HepG2 (cell line): Measurements from ENCODE around the gene ISG20L2. TPM values are rescaled to one million over a fixed set of nuclear protein-coding genes. Genes with fewer than 3 reads are reported as not detected.

Experiments used
- ATAC-seq: fragments of 200-7000 bp; cut with Tn5 transposase; 3 replicates; pipeline ENCODE4 v1.9.1; 2020; ENCODE audit warnings: mild to moderate bottlenecking, moderate library complexity
- BruUV-seq: library from RNA; stranded (reverse); fragments of 400-500 nt; replicated peaks from 2 replicates; lab custom pipeline; 2021; lab: Mats Ljungman, UMichigan
- CTCF ChIA-PET: fragments of 300-600 bp; formaldehyde crosslinking; extraction: SDS; loops from one replicate; lab custom pipeline; 2021; ENCODE audit warnings: low total read pairs, inconsistent platforms, low intra/inter-chr PET ratio; lab: Yijun Ruan, JAX
- POLR2A ChIA-PET: fragments of 350-600 bp; sonication (Branson Sonifier 250); formaldehyde crosslinking; loops from one replicate; lab custom pipeline; 2020; ENCODE audit warnings: antibody characterized with exemption, inconsistent platforms; lab: Yijun Ruan, JAX
- DNase-seq: peaks from one replicate; pipeline ENCODE4 v3.0.0-alpha.2; 2015; ENCODE audit warnings: low spot score
- FAIRE-seq: peaks from 3 replicates; lab custom pipeline; 2011; peaks lifted over from hg19 to GRCh38; lab: Jason Lieb, UNC
- H2AFZ ChIP-seq: one replicate; pipeline ENCODE4 v1.6.1; 2011; ENCODE audit warnings: low read length, inconsistent platforms
- H3K27ac ChIP-seq: fragments of 300-600 bp; 3 replicates; pipeline ENCODE4 v1.8.0; 2011; ENCODE audit warnings: mixed run types, mild to moderate bottlenecking, mixed read lengths, low read length, inconsistent platforms; ENCODE audit not compliant: insufficient read depth; ENCODE audit errors: extremely low read length
- H3K27me3 ChIP-seq, 2 experiments: fragments of 200-600 bp in 1 of 2; 2 replicates in 1 of 2; 3 replicates in 1 of 2; pipeline versions ENCODE4 v1.6.0 to v1.8.0; 2011; ENCODE audit warnings: low read length in 2 of 2, mild to moderate bottlenecking in 2 of 2, moderate library complexity in 2 of 2, inconsistent platforms in 1 of 2; ENCODE audit not compliant: insufficient read depth in 2 of 2, control insufficient read depth in 1 of 2
- H3K36me3 ChIP-seq, 2 experiments: fragments of 200-600 bp in 1 of 2; replicated peaks in 1 of 2; 2 replicates in 1 of 2; 3 replicates in 1 of 2; pipeline versions ENCODE4 v1.5.1 to v1.8.0; 2011; ENCODE audit warnings: low read length in 2 of 2, inconsistent platforms in 1 of 2; ENCODE audit not compliant: insufficient read depth in 2 of 2, control insufficient read depth in 1 of 2
- H3K4me1 ChIP-seq: 2 replicates; pipeline ENCODE4 v1.5.1; 2012; ENCODE audit warnings: low read length, inconsistent platforms; ENCODE audit not compliant: insufficient read depth
- H3K4me2 ChIP-seq: 2 replicates; pipeline ENCODE4 v1.6.0; 2011; ENCODE audit warnings: low read depth, low read length, inconsistent platforms
- H3K4me3 ChIP-seq, 3 experiments: fragments of 200-600 bp in 1 of 3; sonication (generic), shearing (Covaris generic) in 1 of 3; replicated peaks in 1 of 3; 2 replicates each; pipeline ENCODE4 v1.5.1; 2011 to 2016; ENCODE audit warnings: low read length in 3 of 3, inconsistent platforms in 2 of 3, low read depth in 2 of 3, mild to moderate bottlenecking in 2 of 3, control low read depth in 1 of 3, mixed read lengths in 1 of 3; ENCODE audit not compliant: insufficient read depth in 1 of 3
- H3K79me2 ChIP-seq: one replicate; pipeline ENCODE4 v1.6.1; 2011; ENCODE audit warnings: low read length, inconsistent platforms; ENCODE audit not compliant: insufficient read depth
- H3K9ac ChIP-seq: 2 replicates; pipeline ENCODE4 v1.6.0; 2011; ENCODE audit warnings: mild to moderate bottlenecking, low read depth, low read length, inconsistent platforms; ENCODE audit not compliant: insufficient read depth
- H3K9me3 ChIP-seq: 2 replicates; pipeline ENCODE4 v1.5.1; 2012; ENCODE audit warnings: mild to moderate bottlenecking, low read length
- H4K20me1 ChIP-seq: 2 replicates; pipeline ENCODE4 v1.6.0; 2011; ENCODE audit warnings: inconsistent platforms, mild to moderate bottlenecking, low read length, moderate library complexity; ENCODE audit not compliant: insufficient read depth
- GABPA ChIP-seq, 2 experiments: IDR thresholded peaks; 2 replicates each; pipeline ENCODE4 v1.6.1; 2011 to 2016; ENCODE audit warnings: low read depth in 2 of 2, low read length in 1 of 2, missing biosample characterization in 1 of 2, missing genetic modification characterization in 1 of 2
- KLF9 ChIP-seq: IDR thresholded peaks from 2 replicates; pipeline ENCODE4 v1.6.1; 2016; ENCODE audit warnings: low read depth
- MAF1 ChIP-seq: sonication (generic); formaldehyde crosslinking; IDR thresholded peaks from 2 replicates; pipeline ENCODE4 v1.5.0; 2020; ENCODE audit warnings: missing genetic modification reagents, borderline replicate concordance
- MAZ ChIP-seq, 2 experiments: sonication (generic) in 1 of 2; formaldehyde crosslinking in 1 of 2; IDR thresholded peaks; 2 replicates each; pipeline versions ENCODE4 v1.5.0 to v1.6.1; 2012 to 2020; ENCODE audit warnings: low read depth in 2 of 2, mild to moderate bottlenecking in 2 of 2, borderline replicate concordance in 1 of 2, improper control_type of control experiment in 1 of 2, low read length in 1 of 2, missing genetic modification reagents in 1 of 2, moderate library complexity in 1 of 2
- REL ChIP-seq: sonication (generic); formaldehyde crosslinking; conservative IDR thresholded peaks from 2 replicates; pipeline ENCODE4 v1.8.0; 2022; ENCODE audit warnings: mild to moderate bottlenecking, missing genetic modification reagents, moderate library complexity
- TEAD3 ChIP-seq: optimal IDR thresholded peaks from 2 replicates; pipeline ENCODE3; 2016; ENCODE audit warnings: borderline replicate concordance
- ZNF451 ChIP-seq: sonication (generic); formaldehyde crosslinking; IDR thresholded peaks from 2 replicates; pipeline ENCODE4 v1.5.0; 2020; ENCODE audit warnings: mild to moderate bottlenecking, missing genetic modification reagents
- ZNF703 ChIP-seq: sonication (generic); formaldehyde crosslinking; IDR thresholded peaks from 2 replicates; pipeline ENCODE4 v1.5.1; 2020; ENCODE audit warnings: missing genetic modification reagents, mild to moderate bottlenecking, moderate library complexity, borderline replicate concordance
- WGBS: methylation state at CpG from one replicate; pipeline ENCODE4 v1.1.6; 2017; ENCODE audit warnings: low lambda C conversion rate; 5-methylcytosine and 5-hydroxymethylcytosine counted together
- in situ Hi-C: cut with HindIII; loops from 2 replicates; pipeline ENCODE4 v1.10.0; 2017; ENCODE audit warnings: low pct_unique_long_range_greater_than_20kb; ENCODE audit not compliant: extremely low pct_ligation_motif_present
- intact Hi-C: fragments of 100-400 bp; cut with micrococcal nuclease; formaldehyde crosslinking; loops from one replicate; pipeline ENCODE4 v1.10.0; 2022; ENCODE audit not compliant: unreplicated experiment
- polyA plus RNA-seq, 8 experiments: library from polyadenylated mRNA; depleted of rRNA in 3 of 8; stranded (reverse) in 7 of 8; unstranded in 1 of 8; fragments of >200 nt; fragmentation: Illumina TruSeq in 4 of 8; extraction: Trizol in 4 of 8; gene quantifications; 2 replicates each; pipeline versions ENCODE4 v1.2.1 to v1.2.3, GENCODE V29; 2011 to 2016; ENCODE audit warnings: low read depth in 4 of 8, missing spikeins in 1 of 8, mixed read lengths in 1 of 8; ENCODE audit not compliant: insufficient read depth in 1 of 8
- total RNA-seq, 5 experiments: library from RNA; depleted of rRNA; stranded (reverse); fragments of >200 nt; fragmentation: Illumina TruSeq; extraction: Trizol; gene quantifications; 2 replicates each; pipeline ENCODE4 v1.2.3, GENCODE V29; 2016; ENCODE audit warnings: low read depth in 1 of 5
- TF ChIP-seq, protein P1 (sequence below), 2 experiments: sonication (generic) in 1 of 2; formaldehyde crosslinking in 1 of 2; IDR thresholded peaks; 2 replicates each; pipeline versions ENCODE4 v1.4.0 to v1.6.1; 2018 to 2020; ENCODE audit warnings: missing genetic modification reagents in 2 of 2, borderline replicate concordance in 1 of 2, low read depth in 1 of 2, mild to moderate bottlenecking in 1 of 2, missing biosample characterization in 1 of 2
- TF ChIP-seq, protein P2 (sequence below): sonication (generic); formaldehyde crosslinking; IDR thresholded peaks from 2 replicates; pipeline ENCODE4 v1.5.1; 2020; ENCODE audit warnings: missing genetic modification reagents, mild to moderate bottlenecking, borderline replicate concordance
- TF ChIP-seq, protein P3 (sequence below): IDR thresholded peaks from 2 replicates; pipeline ENCODE4 v1.6.1; 2012; ENCODE audit warnings: inconsistent platforms
- TF ChIP-seq, protein P4 (sequence below): sonication (generic); formaldehyde crosslinking; IDR thresholded peaks from 2 replicates; pipeline ENCODE4 v1.5.0; 2020; ENCODE audit warnings: missing genetic modification reagents

Gene ISG20L2
- total and polyA plus RNA-seq, 2 of the 13 experiments (the other 11 are each of a cell fraction or from before 2014, with no cell fraction given) = 19.8 to 21.3 TPM

DNA sequence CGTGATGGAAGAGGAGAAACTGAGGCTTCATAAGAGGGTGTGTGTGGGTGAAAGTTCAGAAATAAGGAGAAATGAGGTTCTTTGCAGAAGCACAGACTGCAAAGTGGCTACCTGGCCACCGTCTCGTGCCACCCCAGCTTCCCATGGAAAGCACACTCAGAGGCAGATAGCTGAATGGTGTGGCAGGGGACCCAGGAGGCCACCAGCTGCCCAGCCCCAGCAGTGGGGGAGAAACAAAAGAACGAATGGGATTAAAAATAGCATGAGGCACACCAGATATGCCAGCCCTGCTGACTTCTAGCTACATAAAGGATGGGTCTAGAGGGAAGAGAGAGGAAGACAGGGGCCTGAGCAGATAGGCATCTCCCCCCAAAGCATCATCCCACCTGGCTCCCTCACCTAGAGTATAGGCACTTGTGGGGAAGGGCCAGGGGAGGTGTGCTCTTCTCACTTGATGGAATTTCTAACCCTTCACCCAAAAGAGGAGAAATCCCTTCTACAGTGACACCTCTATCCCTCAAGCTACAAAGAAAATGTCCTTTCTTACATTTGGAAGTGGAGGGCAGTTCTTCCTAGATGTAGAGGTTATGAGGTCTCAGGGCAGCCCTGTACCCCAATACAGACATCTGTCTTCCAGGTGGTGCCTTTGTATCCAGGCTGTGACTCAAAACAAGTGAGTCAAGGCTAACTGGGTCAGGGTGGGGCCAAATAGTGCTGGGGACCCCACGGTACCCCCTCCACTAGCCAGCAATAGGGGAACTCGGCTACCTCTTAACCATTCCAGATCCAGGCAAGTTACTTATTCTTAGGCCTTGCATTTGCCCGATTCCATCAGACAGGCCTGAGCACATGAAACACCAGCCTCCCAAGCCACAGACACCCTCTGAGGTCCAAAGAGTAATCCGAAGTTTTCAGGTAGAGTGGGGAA lies 19.4 kb upstream of the ISG20L2 start (continued):
- TF ChIP-seq, protein P1, sequence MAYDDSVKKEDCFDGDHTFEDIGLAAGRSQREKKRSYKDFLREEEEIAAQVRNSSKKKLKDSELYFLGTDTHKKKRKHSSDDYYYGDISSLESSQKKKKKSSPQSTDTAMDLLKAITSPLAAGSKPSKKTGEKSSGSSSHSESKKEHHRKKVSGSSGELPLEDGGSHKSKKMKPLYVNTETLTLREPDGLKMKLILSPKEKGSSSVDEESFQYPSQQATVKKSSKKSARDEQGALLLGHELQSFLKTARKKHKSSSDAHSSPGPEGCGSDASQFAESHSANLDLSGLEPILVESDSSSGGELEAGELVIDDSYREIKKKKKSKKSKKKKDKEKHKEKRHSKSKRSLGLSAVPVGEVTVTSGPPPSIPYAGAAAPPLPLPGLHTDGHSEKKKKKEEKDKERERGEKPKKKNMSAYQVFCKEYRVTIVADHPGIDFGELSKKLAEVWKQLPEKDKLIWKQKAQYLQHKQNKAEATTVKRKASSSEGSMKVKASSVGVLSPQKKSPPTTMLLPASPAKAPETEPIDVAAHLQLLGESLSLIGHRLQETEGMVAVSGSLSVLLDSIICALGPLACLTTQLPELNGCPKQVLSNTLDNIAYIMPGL (CRISPR knock-in tag; IDR thresholded peaks at IDR 0.05; ENCODE audit: borderline replicate concordance in 1 of 2, low read depth in 1 of 2) = peak in 1 of 2 experiments; percentile 6; a peak in 1 of 4 replicates

DNA sequence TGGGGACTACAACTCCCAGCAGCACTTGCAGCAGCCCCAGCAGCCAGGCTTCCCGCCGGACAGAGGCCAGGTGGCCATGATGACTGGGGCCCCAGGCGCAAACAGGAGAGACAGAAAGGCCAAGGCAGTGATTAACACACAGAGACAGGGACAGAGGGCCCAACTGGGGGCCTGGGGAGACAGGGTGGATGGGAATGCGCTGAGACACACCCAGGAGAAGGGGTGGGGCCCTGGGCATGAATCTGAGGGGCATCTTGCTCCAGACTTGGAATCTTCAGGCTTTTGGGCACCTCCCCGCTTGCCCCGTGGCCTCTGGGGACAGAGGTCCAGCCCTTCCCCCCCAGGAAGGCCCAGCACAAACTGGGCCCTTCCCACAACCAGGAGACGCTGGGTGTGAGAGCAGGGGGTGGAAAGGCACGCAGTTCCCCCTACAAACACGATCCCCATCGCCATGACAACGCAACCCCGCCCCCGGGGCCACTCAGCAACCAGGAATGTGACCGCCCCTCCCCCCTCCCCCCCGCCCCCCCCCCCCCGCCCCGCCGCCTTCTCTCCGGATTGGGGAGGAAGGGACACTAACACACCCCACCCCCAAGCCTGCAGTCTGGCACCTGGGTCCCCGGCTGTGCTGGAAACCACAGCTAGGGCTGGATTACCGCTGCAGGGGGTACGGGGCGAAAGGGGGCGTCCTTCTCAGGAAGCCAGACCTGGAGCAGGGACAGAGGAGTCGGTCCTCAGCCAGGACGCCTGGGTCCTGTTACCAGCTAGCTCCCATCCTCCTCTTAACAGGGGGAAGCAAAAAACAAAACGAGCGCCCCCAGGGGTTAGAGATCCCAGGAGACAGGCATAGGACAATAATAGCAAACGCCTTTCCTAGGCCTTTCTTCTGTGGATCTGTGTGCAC lies 18.4 kb upstream of the ISG20L2 start:
- H3K4me1 ChIP-seq = peaks cover 43% of the 10 kb centered on the region
- peaks cover 10 to 35% of the 10 kb centered on the region in 2 experiments; a peak in 4 of 5 replicates for H3K36me3 ChIP-seq
- no peaks in the 10 kb centered on the region for H3K9me3 ChIP-seq
- intact Hi-C loops (no loop called here), in situ Hi-C loops (no loop called here)
- peak; percentile 72 for ATAC-seq
- peak overlapping the region; percentile 100 for H3K9ac ChIP-seq
- H4K20me1 ChIP-seq = peaks cover 13% of the 10 kb centered on the region
- H3K27ac ChIP-seq = peak overlapping the region; percentile 100
- H3K4me3 ChIP-seq = peak overlapping the region; percentile 87 to 90 (median 88)
- H3K4me2 ChIP-seq = peak overlapping the region; percentile 100
- CTCF ChIA-PET = no interaction called here
- no peak overlapping the region for H2AFZ ChIP-seq
- FAIRE-seq = peak; percentile 71
- peak; percentile 90 for DNase-seq
- H3K79me2 ChIP-seq = peaks cover 66% of the 10 kb centered on the region
- POLR2A ChIA-PET = interaction anchor here (0.9 to 3.3 kb wide), 7 partner anchors 18 to 290 kb away, joined by 3 to 27 read pairs (median 3); partner anchors contain the start of genes ISG20L2, METTL25B and PRCC
- WGBS = 5% methylated on average over 8 of the region's 29 CpGs
- BruUV-seq = no TSS peak
- no peaks in the 10 kb centered on the region; a peak in 1 of 5 replicates for H3K27me3 ChIP-seq
- TF ChIP-seq ZNF451 (no peak), GABPA (IDR thresholded peaks at IDR 0.05; ENCODE audit: low read depth, low read length) (peak; percentile 57), GABPA (CRISPR knock-in tag; IDR thresholded peaks at IDR 0.05; ENCODE audit: low read depth) (peak; percentile 82), ZNF703 (CRISPR knock-in tag) (no peak), REL (CRISPR knock-in tag) (no peak), MAZ (IDR thresholded peaks at IDR 0.05; ENCODE audit: borderline replicate concordance, low read depth, low read length) (peak; percentile 43; the same call in 1 of the 2 replicates), MAZ (CRISPR knock-in tag; IDR thresholded peaks at IDR 0.05; ENCODE audit: low read depth) (no peak), KLF9 (CRISPR knock-in tag) (no peak), TEAD3 (peak; percentile 59), MAF1 (CRISPR knock-in tag) (no peak)
- TF ChIP-seq, protein P2, sequence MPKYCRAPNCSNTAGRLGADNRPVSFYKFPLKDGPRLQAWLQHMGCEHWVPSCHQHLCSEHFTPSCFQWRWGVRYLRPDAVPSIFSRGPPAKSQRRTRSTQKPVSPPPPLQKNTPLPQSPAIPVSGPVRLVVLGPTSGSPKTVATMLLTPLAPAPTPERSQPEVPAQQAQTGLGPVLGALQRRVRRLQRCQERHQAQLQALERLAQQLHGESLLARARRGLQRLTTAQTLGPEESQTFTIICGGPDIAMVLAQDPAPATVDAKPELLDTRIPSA (CRISPR knock-in tag) = no peak
- TF ChIP-seq, protein P3, sequence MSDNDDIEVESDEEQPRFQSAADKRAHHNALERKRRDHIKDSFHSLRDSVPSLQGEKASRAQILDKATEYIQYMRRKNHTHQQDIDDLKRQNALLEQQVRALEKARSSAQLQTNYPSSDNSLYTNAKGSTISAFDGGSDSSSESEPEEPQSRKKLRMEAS = peak; percentile 46
- TF ChIP-seq, protein P4, sequence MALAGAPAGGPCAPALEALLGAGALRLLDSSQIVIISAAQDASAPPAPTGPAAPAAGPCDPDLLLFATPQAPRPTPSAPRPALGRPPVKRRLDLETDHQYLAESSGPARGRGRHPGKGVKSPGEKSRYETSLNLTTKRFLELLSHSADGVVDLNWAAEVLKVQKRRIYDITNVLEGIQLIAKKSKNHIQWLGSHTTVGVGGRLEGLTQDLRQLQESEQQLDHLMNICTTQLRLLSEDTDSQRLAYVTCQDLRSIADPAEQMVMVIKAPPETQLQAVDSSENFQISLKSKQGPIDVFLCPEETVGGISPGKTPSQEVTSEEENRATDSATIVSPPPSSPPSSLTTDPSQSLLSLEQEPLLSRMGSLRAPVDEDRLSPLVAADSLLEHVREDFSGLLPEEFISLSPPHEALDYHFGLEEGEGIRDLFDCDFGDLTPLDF (CRISPR knock-in tag) = peak; percentile 81
